K562 (cell line): ENCODE results near the gene CSNK1D. TPM values are rescaled to one million over a fixed set of nuclear protein-coding genes. Genes with fewer than 3 reads are reported as not detected.

ENCODE experiments used
- CBFA2T3 ChIP-seq: fragments of 450-650 bp; IDR thresholded peaks from 2 replicates; pipeline ENCODE4 v1.6.1; 2017
- CBX5 ChIP-seq: IDR thresholded peaks from 2 replicates; pipeline ENCODE4 v1.6.1; 2014; ENCODE audit warnings: low read depth, borderline replicate concordance
- CCAR2 ChIP-seq: fragments of 200-400 bp; formaldehyde crosslinking; IDR thresholded peaks from 2 replicates; pipeline ENCODE4 v1.6.1; 2017; ENCODE audit warnings: mild to moderate bottlenecking, low read depth, low read length
- CCNT2 ChIP-seq: IDR thresholded peaks from 2 replicates; pipeline ENCODE4 v1.6.1; 2011; ENCODE audit warnings: borderline replicate concordance, low read depth, mild to moderate bottlenecking, moderate library complexity, mixed read lengths, low read length; ENCODE audit not compliant: insufficient read length; ENCODE audit errors: extremely low read depth
- CREBBP ChIP-seq: IDR thresholded peaks from one replicate; pipeline ENCODE4 v1.6.1; 2012; ENCODE audit warnings: low read depth, mild to moderate bottlenecking, control low read depth, inconsistent platforms, low read length
- CSDE1 ChIP-seq, 2 experiments: fragments of 450-650 bp; IDR thresholded peaks; 2 replicates each; pipeline ENCODE4 v1.6.1; 2016; ENCODE audit warnings: mild to moderate bottlenecking in 1 of 2
- DACH1 ChIP-seq: fragments of 450-650 bp; IDR thresholded peaks from 2 replicates; pipeline ENCODE4 v1.6.1; 2018; ENCODE audit not compliant: partially characterized antibody
- GABPB1 ChIP-seq: sonication (generic); formaldehyde crosslinking; IDR thresholded peaks from 2 replicates; pipeline ENCODE4 v1.8.0; 2022; ENCODE audit warnings: mild to moderate bottlenecking, missing genetic modification reagents
- GATAD2A ChIP-seq: fragments of 450-650 bp; IDR thresholded peaks from 2 replicates; pipeline ENCODE4 v1.6.1; 2017
- GTF2F1 ChIP-seq: IDR thresholded peaks from 2 replicates; pipeline ENCODE4 v1.6.1; 2011; ENCODE audit warnings: low read depth, low read length, improper control_type of control experiment
- MAFK ChIP-seq: IDR thresholded peaks from 2 replicates; pipeline ENCODE4 v1.6.1; 2011; ENCODE audit warnings: low read length, improper control_type of control experiment
- NFATC3 ChIP-seq: fragments of 450-650 bp; IDR thresholded peaks from 2 replicates; pipeline ENCODE4 v1.6.1; 2017; ENCODE audit warnings: mild to moderate bottlenecking
- RBM39 ChIP-seq: fragments of 200-400 bp; formaldehyde crosslinking; optimal IDR thresholded peaks from 2 replicates; pipeline ENCODE3; 2018; ENCODE audit warnings: low read depth, low read length
- U2AF2 ChIP-seq: fragments of 200-400 bp; formaldehyde crosslinking; optimal IDR thresholded peaks from 2 replicates; pipeline ENCODE3; 2017; ENCODE audit warnings: low read depth, mild to moderate bottlenecking, low read length
- ZNF133 ChIP-seq: fragments of 250-450 bp; sonication (Bioruptor Pico); IDR thresholded peaks from 2 replicates; pipeline ENCODE4 v1.4.0; 2020; ENCODE audit warnings: mild to moderate bottlenecking
- ZNF77 ChIP-seq: fragments of 250-450 bp; sonication (Bioruptor Pico); IDR thresholded peaks from 2 replicates; pipeline ENCODE4 v1.5.0; 2020
- polyA plus RNA-seq, 8 experiments: library from polyadenylated mRNA; depleted of rRNA in 4 of 8; stranded (reverse) in 5 of 8; unstranded in 3 of 8; fragments of >200 nt; fragmentation: Nextera tagmentation in 2 of 8; fragmentation: Illumina TruSeq in 1 of 8; extraction: Ambion mirVana in 2 of 8; extraction: Trizol in 1 of 8; gene quantifications; 2 replicates each; pipeline versions ENCODE4 v1.2.1 to v1.2.3, GENCODE V29; 2011 to 2014; ENCODE audit warnings: inconsistent platforms in 1 of 8, missing spikeins in 1 of 8
- total RNA-seq, 7 experiments: library from RNA; depleted of rRNA in 6 of 7; stranded (reverse); fragments of >200 nt in 6 of 7; fragmentation: Illumina TruSeq in 2 of 7; extraction: Trizol in 2 of 7; gene quantifications; 2 replicates each; pipeline versions ENCODE4 v1.2.1 to v1.2.3, GENCODE V29; 2011 to 2021; ENCODE audit warnings: low replicate concordance in 1 of 7
- TF ChIP-seq, protein P1 (sequence below): fragments of 250-450 bp; sonication (Bioruptor Pico); IDR thresholded peaks from 2 replicates; pipeline ENCODE4 v1.5.0; 2020; ENCODE audit warnings: mild to moderate bottlenecking
- TF ChIP-seq, protein P2 (sequence below): IDR thresholded peaks from 2 replicates; pipeline ENCODE4 v1.6.1; 2011; ENCODE audit not compliant: insufficient read length; ENCODE audit errors: extremely low read depth
- TF ChIP-seq, protein P3 (sequence below): fragments of 450-650 bp; formaldehyde crosslinking; IDR thresholded peaks from 2 replicates; pipeline ENCODE4 v1.4.0; 2022; ENCODE audit warnings: missing genetic modification characterization
- TF ChIP-seq, protein P4 (sequence below): fragments of 250-450 bp; sonication (Bioruptor Pico); IDR thresholded peaks from 2 replicates; pipeline ENCODE4 v1.4.0; 2020; ENCODE audit warnings: mild to moderate bottlenecking
- TF ChIP-seq, protein P5 (sequence below): fragments of 200-400 bp; formaldehyde crosslinking; IDR thresholded peaks from 2 replicates; pipeline ENCODE4 v1.6.1; 2017; ENCODE audit warnings: mild to moderate bottlenecking, low read depth, low read length, moderate library complexity
- TF ChIP-seq, protein P6 (sequence below): fragments of 250-450 bp; sonication (Bioruptor Pico); IDR thresholded peaks from 2 replicates; pipeline ENCODE4 v1.8.0; 2021; ENCODE audit warnings: moderate library complexity, mild to moderate bottlenecking, inconsistent platforms

CSNK1D gene
- total and polyA plus RNA-seq, 9 of the 15 experiments (the other 6 are each of a cell fraction or from before 2014, with no cell fraction given) = 6.5 to 133 (median 41.3) TPM

DNA sequence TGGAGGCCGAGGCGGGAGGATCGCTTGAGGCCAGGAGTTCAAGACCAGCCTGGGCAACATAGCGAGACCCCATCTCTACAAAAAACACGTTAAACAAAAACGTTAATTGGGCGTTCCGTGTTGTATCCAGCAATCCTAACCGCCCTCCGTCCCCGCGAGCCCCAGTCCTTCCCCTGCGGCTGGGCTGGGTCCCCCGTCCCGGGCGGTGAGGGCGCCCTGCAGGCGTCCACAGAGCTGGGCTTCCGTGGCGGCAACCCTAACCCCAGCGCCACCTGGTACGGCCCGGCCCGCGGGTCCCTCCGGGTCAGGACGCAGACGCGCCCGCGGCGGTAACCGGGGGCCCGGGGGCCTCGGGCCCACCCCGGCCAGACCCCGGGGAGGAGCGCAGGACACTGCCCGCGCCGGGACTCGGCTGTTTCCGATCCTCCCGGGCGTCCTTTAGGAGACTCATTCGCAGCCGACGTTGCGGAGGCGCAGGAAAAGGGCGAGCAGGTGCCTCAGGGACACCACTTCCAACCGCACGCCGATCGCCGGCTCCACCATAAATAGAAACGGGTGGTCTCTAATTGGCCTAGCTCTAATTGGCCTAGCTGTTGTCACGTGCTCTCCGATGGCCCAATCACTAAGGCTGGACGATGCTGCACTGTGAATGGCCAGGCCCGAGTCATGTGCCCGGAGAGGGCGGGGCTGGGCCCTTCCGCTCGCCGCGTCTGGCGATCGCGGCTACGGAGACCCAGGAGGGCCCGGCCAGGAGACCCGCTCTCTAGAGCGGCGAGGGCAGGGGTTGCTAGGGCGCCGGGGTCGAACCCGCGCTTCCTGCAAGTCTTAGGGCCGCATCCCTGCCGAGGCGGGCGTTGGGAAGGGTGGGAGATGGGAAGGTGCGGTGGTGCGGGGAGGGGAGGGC, 19.0 kb upstream of the CSNK1D start (continued):
- no peak for TF ChIP-seq MAFK
- TF ChIP-seq GTF2F1 = peak; percentile 72
- TF ChIP-seq, protein P1, sequence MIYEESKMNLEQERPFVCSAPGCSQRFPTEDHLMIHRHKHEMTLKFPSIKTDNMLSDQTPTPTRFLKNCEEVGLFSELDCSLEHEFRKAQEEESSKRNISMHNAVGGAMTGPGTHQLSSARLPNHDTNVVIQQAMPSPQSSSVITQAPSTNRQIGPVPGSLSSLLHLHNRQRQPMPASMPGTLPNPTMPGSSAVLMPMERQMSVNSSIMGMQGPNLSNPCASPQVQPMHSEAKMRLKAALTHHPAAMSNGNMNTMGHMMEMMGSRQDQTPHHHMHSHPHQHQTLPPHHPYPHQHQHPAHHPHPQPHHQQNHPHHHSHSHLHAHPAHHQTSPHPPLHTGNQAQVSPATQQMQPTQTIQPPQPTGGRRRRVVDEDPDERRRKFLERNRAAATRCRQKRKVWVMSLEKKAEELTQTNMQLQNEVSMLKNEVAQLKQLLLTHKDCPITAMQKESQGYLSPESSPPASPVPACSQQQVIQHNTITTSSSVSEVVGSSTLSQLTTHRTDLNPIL = no peak
- TF ChIP-seq, protein P2, sequence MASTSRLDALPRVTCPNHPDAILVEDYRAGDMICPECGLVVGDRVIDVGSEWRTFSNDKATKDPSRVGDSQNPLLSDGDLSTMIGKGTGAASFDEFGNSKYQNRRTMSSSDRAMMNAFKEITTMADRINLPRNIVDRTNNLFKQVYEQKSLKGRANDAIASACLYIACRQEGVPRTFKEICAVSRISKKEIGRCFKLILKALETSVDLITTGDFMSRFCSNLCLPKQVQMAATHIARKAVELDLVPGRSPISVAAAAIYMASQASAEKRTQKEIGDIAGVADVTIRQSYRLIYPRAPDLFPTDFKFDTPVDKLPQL = peak; percentile 35
- peak; percentile 12 for TF ChIP-seq CCNT2
- TF ChIP-seq, protein P3, sequence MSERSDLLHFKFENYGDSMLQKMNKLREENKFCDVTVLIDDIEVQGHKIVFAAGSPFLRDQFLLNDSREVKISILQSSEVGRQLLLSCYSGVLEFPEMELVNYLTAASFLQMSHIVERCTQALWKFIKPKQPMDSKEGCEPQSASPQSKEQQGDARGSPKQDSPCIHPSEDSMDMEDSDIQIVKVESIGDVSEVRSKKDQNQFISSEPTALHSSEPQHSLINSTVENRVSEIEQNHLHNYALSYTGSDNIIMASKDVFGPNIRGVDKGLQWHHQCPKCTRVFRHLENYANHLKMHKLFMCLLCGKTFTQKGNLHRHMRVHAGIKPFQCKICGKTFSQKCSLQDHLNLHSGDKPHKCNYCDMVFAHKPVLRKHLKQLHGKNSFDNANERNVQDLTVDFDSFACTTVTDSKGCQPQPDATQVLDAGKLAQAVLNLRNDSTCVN (CRISPR knock-in tag) = no peak
- 0 out of 2 replicates have a peak, but pooled peaks have one; percentile 48 for TF ChIP-seq GABPB1 (CRISPR knock-in tag)
- TF ChIP-seq RBM39 = no peak
- no peak for TF ChIP-seq CBX5
- TF ChIP-seq, protein P4, sequence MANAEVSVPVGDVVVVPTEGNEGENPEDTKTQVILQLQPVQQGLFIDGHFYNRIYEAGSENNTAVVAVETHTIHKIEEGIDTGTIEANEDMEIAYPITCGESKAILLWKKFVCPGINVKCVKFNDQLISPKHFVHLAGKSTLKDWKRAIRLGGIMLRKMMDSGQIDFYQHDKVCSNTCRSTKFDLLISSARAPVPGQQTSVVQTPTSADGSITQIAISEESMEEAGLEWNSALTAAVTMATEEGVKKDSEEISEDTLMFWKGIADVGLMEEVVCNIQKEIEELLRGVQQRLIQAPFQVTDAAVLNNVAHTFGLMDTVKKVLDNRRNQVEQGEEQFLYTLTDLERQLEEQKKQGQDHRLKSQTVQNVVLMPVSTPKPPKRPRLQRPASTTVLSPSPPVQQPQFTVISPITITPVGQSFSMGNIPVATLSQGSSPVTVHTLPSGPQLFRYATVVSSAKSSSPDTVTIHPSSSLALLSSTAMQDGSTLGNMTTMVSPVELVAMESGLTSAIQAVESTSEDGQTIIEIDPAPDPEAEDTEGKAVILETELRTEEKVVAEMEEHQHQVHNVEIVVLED (CRISPR knock-in tag) = no peak
- TF ChIP-seq CREBBP = no peak
- no peak for TF ChIP-seq NFATC3
- TF ChIP-seq CSDE1 (IDR thresholded peaks at IDR 0.05) = no peak
- 0 out of 2 replicates have a peak, but pooled peaks have one; percentile 57 for TF ChIP-seq GATAD2A
- no peak; the same call in 1 of the 2 replicates for TF ChIP-seq CBFA2T3
- TF ChIP-seq, protein P5, sequence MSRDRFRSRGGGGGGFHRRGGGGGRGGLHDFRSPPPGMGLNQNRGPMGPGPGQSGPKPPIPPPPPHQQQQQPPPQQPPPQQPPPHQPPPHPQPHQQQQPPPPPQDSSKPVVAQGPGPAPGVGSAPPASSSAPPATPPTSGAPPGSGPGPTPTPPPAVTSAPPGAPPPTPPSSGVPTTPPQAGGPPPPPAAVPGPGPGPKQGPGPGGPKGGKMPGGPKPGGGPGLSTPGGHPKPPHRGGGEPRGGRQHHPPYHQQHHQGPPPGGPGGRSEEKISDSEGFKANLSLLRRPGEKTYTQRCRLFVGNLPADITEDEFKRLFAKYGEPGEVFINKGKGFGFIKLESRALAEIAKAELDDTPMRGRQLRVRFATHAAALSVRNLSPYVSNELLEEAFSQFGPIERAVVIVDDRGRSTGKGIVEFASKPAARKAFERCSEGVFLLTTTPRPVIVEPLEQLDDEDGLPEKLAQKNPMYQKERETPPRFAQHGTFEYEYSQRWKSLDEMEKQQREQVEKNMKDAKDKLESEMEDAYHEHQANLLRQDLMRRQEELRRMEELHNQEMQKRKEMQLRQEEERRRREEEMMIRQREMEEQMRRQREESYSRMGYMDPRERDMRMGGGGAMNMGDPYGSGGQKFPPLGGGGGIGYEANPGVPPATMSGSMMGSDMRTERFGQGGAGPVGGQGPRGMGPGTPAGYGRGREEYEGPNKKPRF = no peak
- TF ChIP-seq, protein P6, sequence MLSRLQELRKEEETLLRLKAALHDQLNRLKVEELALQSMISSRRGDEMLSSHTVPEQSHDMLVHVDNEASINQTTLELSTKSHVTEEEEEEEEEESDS = no peak
- TF ChIP-seq CCAR2 = no peak
- TF ChIP-seq DACH1 = no peak
- TF ChIP-seq ZNF77 = no peak
- TF ChIP-seq ZNF133 (CRISPR knock-in tag) = no peak
- no peak for TF ChIP-seq U2AF2
